ENCODE data around the gene DCUN1D1.

DCUN1D1 gene

GRCh38 chr3:182964179-182964578, 16.2 kb downstream of the DCUN1D1 start:
- no peak overlapping the region for H3K4me3 ChIP-seq (ENCODE audit: low read depth, low read length)
- no peaks in the 10 kb centered on the region for H3K9me3 ChIP-seq (ENCODE audit: severe bottlenecking)
- no peak overlapping the region for H3K27ac ChIP-seq
- no peak for DNase-seq
- no peaks in the 10 kb centered on the region for H3K27me3 ChIP-seq (ENCODE audit: insufficient read depth, low read depth, severe bottlenecking)
- TF ChIP-seq CTCF (IDR thresholded peaks at IDR 0.05; ENCODE audit: low read depth, low read length), result no peak
- no peaks in the 10 kb centered on the region for H3K36me3 ChIP-seq

GRCh38 chr3:182962166-182962565, 18.2 kb downstream of the DCUN1D1 start:
- no peaks in the 10 kb centered on the region for H3K9me3 ChIP-seq (ENCODE audit: severe bottlenecking)
- TF ChIP-seq CTCF (IDR thresholded peaks at IDR 0.05; ENCODE audit: low read depth, low read length), result no peak
- no peaks in the 10 kb centered on the region for H3K27me3 ChIP-seq (ENCODE audit: insufficient read depth, low read depth, severe bottlenecking)
- no peak overlapping the region for H3K27ac ChIP-seq
- DNase-seq, result no peak
- no peak overlapping the region for H3K4me3 ChIP-seq (ENCODE audit: low read depth, low read length)
- peaks cover 4% of the 10 kb centered on the region for H3K36me3 ChIP-seq

GRCh38 chr3:182959474-182960350, 20.6 kb downstream of the DCUN1D1 start:
- H3K27me3 ChIP-seq (ENCODE audit: insufficient read depth, low read depth, severe bottlenecking), result no peaks in the 10 kb centered on the region
- peaks cover 11% of the 10 kb centered on the region for H3K36me3 ChIP-seq
- H3K9me3 ChIP-seq (ENCODE audit: severe bottlenecking), result no peaks in the 10 kb centered on the region
- no peak for DNase-seq
- no peak for TF ChIP-seq CTCF (IDR thresholded peaks at IDR 0.05; ENCODE audit: low read depth, low read length)
- H3K27ac ChIP-seq, result no peak overlapping the region
- H3K4me3 ChIP-seq (ENCODE audit: low read depth, low read length), result no peak overlapping the region

GRCh38 chr3:182957676-182958266, 22.6 kb downstream of the DCUN1D1 start:
- H3K27ac ChIP-seq, result no peak overlapping the region
- no peak overlapping the region for H3K4me3 ChIP-seq (ENCODE audit: low read depth, low read length)
- peaks cover 11% of the 10 kb centered on the region for H3K36me3 ChIP-seq
- DNase-seq, result no peak
- TF ChIP-seq CTCF (IDR thresholded peaks at IDR 0.05; ENCODE audit: low read depth, low read length), result no peak
- H3K9me3 ChIP-seq (ENCODE audit: severe bottlenecking), result no peaks in the 10 kb centered on the region
- H3K27me3 ChIP-seq (ENCODE audit: insufficient read depth, low read depth, severe bottlenecking), result no peaks in the 10 kb centered on the region

- DNase-seq, result no peak
- Histone ChIP-seq H3K9me3 (ENCODE audit: severe bottlenecking) (no peaks in the 10 kb centered on the region), H3K4me3 (ENCODE audit: low read depth, low read length) (no peak overlapping the region), H3K27me3 (ENCODE audit: insufficient read depth, low read depth, severe bottlenecking) (no peaks in the 10 kb centered on the region), H3K36me3 (peaks cover 11% of the 10 kb centered on the region), H3K27ac (no peak overlapping the region)
- no peak for TF ChIP-seq CTCF (IDR thresholded peaks at IDR 0.05; ENCODE audit: low read depth, low read length)
These were observed 23.1 kb downstream of the DCUN1D1 start for GRCh38 chr3:182957226-182957625.

Data from WERI-Rb-1 (cell line).